SK-N-SH (cell line): ENCODE measurements around the gene MRPL10. TPM values are rescaled to one million over a fixed set of nuclear protein-coding genes. Genes with fewer than 3 reads are reported as not detected.
A peak's percentile ranks its signal among the peaks of the same experiment; 100 is the strongest.

Experiments used
- CTCF ChIA-PET: fragments of 300-600, 350-600 bp; formaldehyde crosslinking; extraction: SDS; loops from one replicate; lab custom pipeline; 2021; lab: Yijun Ruan, JAX
- POLR2A ChIA-PET: fragments of 350-600 bp; sonication (Branson Sonifier 250); formaldehyde crosslinking; extraction: SDS; loops from one replicate; lab custom pipeline; 2020; ENCODE audit warnings: antibody characterized with exemption, inconsistent platforms; lab: Yijun Ruan, JAX
- DNase-seq: peaks from one replicate; pipeline ENCODE4 v3.0.0; 2012
- H2AFZ ChIP-seq: fragments of 200-600 bp; sonication (generic); 2 replicates; pipeline ENCODE4 v1.8.1; 2016; ENCODE audit warnings: antibody characterized with exemption, mild to moderate bottlenecking, low read depth
- H3F3A ChIP-seq: fragments of 200-600 bp; sonication (generic); replicated peaks from 2 replicates; pipeline ENCODE3; 2016; ENCODE audit warnings: antibody characterized with exemption, mild to moderate bottlenecking; ENCODE audit not compliant: insufficient read depth
- H3K27ac ChIP-seq, 2 experiments: fragments of 200-500 bp in 1 of 2; fragments of 200-600 bp in 1 of 2; sonication (Bioruptor generic) in 1 of 2; sonication (generic), shearing (Covaris generic) in 1 of 2; 2 replicates each; pipeline versions ENCODE4 v1.5.1 to v1.6.1; 2014 to 2016; ENCODE audit warnings: low read depth in 2 of 2, inconsistent platforms in 1 of 2, low read length in 1 of 2, mild to moderate bottlenecking in 1 of 2, mixed read lengths in 1 of 2
- H3K27me3 ChIP-seq: fragments of 200-600 bp; sonication (generic), shearing (Covaris generic); 2 replicates; pipeline ENCODE4 v1.6.1; 2016; ENCODE audit warnings: mixed run types; ENCODE audit not compliant: insufficient read depth
- H3K36me3 ChIP-seq, 2 experiments: fragments of 200-500 bp in 1 of 2; fragments of 200-600 bp in 1 of 2; sonication (Bioruptor generic) in 1 of 2; sonication (generic) in 1 of 2; replicated peaks in 1 of 2; 2 replicates each; pipeline versions ENCODE3 to v1.5.1; 2014 to 2016; ENCODE audit warnings: low read length in 1 of 2, mild to moderate bottlenecking in 1 of 2; ENCODE audit not compliant: insufficient read depth in 2 of 2, control insufficient read depth in 1 of 2
- H3K4me1 ChIP-seq, 2 experiments: fragments of 200-500 bp in 1 of 2; fragments of 200-600 bp in 1 of 2; sonication (Bioruptor generic) in 1 of 2; sonication (generic), shearing (Covaris generic) in 1 of 2; 2 replicates each; pipeline versions ENCODE4 v1.5.1 to v1.6.1; 2014 to 2016; ENCODE audit warnings: low read depth in 1 of 2, low read length in 1 of 2, mixed run types in 1 of 2; ENCODE audit not compliant: insufficient read depth in 2 of 2, control insufficient read depth in 1 of 2
- H3K4me2 ChIP-seq: fragments of 200-600 bp; sonication (generic), shearing (Covaris generic); 2 replicates; pipeline ENCODE4 v1.6.1; 2017; ENCODE audit warnings: mixed run types
- H3K4me3 ChIP-seq, 2 experiments: fragments of 200-500 bp in 1 of 2; fragments of 200-600 bp in 1 of 2; sonication (Bioruptor generic) in 1 of 2; sonication (generic), shearing (Covaris generic) in 1 of 2; 2 replicates each; pipeline versions ENCODE4 v1.5.1 to v1.8.1; 2014 to 2016; ENCODE audit warnings: low read depth in 2 of 2, inconsistent platforms in 1 of 2, low read length in 1 of 2, mild to moderate bottlenecking in 1 of 2, mixed read lengths in 1 of 2, moderate library complexity in 1 of 2
- H3K79me2 ChIP-seq: fragments of 200-600 bp; sonication (generic); 2 replicates; pipeline ENCODE4 v1.8.1; 2017; ENCODE audit warnings: mild to moderate bottlenecking; ENCODE audit not compliant: insufficient read depth
- H3K9ac ChIP-seq: fragments of 200-600 bp; sonication (generic); 2 replicates; pipeline ENCODE4 v1.6.1; 2017; ENCODE audit warnings: mixed run types
- H3K9me2 ChIP-seq: fragments of 200-600 bp; sonication (generic); 2 replicates; pipeline ENCODE4 v1.6.1; 2017; ENCODE audit warnings: mixed run types
- H3K9me3 ChIP-seq: fragments of 200-600 bp; sonication (generic); 2 replicates; pipeline ENCODE4 v1.6.1; 2017; ENCODE audit warnings: mixed run types, mild to moderate bottlenecking, moderate library complexity
- H4K20me1 ChIP-seq: fragments of 200-600 bp; sonication (generic); 2 replicates; pipeline ENCODE4 v1.6.1; 2017; ENCODE audit warnings: mild to moderate bottlenecking, mixed run types; ENCODE audit not compliant: insufficient read depth
- CHD2 ChIP-seq: fragments of 150-350 bp; IDR thresholded peaks from 2 replicates; pipeline ENCODE4 v1.6.1; 2018; ENCODE audit warnings: low read length; ENCODE audit not compliant: partially characterized antibody
- EP300 ChIP-seq, 2 experiments: IDR thresholded peaks; 2 replicates each; pipeline versions ENCODE4 v1.4.0 to v1.6.1; 2012; ENCODE audit warnings: borderline replicate concordance in 1 of 2, low read depth in 1 of 2, low read length in 1 of 2
- EZH2phosphoT487 ChIP-seq: fragments of 200-600 bp; sonication (generic); IDR thresholded peaks from 2 replicates; pipeline ENCODE4 v1.6.1; 2017; ENCODE audit warnings: low read depth, mixed run types, mild to moderate bottlenecking, antibody characterized with exemption, moderate library complexity, borderline replicate concordance
- GABPA ChIP-seq: IDR thresholded peaks from 2 replicates; pipeline ENCODE4 v1.4.0; 2012; ENCODE audit warnings: low read depth, mild to moderate bottlenecking
- GATA2 ChIP-seq: sonication (generic); formaldehyde crosslinking; IDR thresholded peaks from 2 replicates; pipeline ENCODE4 v1.5.0; 2020; ENCODE audit warnings: mild to moderate bottlenecking, missing genetic modification reagents
- IRF3 ChIP-seq: fragments of 150-350 bp; IDR thresholded peaks from 2 replicates; pipeline ENCODE4 v1.6.1; 2016; ENCODE audit warnings: mild to moderate bottlenecking, low read depth, low read length
- MAX ChIP-seq: IDR thresholded peaks from 2 replicates; pipeline ENCODE4 v1.4.0; 2012; ENCODE audit warnings: low read depth
- MXI1 ChIP-seq: IDR thresholded peaks from 2 replicates; pipeline ENCODE4 v1.6.1; 2012; ENCODE audit warnings: mild to moderate bottlenecking, low read depth, low read length, improper control_type of control experiment
- NFIC ChIP-seq: IDR thresholded peaks from 2 replicates; pipeline ENCODE4 v1.4.0; 2012; ENCODE audit warnings: borderline replicate concordance
- NRF1 ChIP-seq: IDR thresholded peaks from 2 replicates; pipeline ENCODE4 v1.6.1; 2012; ENCODE audit warnings: low read depth, mild to moderate bottlenecking, low read length
- RXRA ChIP-seq: IDR thresholded peaks from 2 replicates; pipeline ENCODE4 v1.4.0; 2012; ENCODE audit warnings: low read depth, mild to moderate bottlenecking, borderline replicate concordance
- SMC3 ChIP-seq: IDR thresholded peaks from 2 replicates; pipeline ENCODE4 v1.6.1; 2012; ENCODE audit warnings: low read depth, low read length, improper control_type of control experiment
- TCF12 ChIP-seq: IDR thresholded peaks from 2 replicates; pipeline ENCODE4 v1.4.0; 2012
- TEAD4 ChIP-seq: IDR thresholded peaks from 2 replicates; pipeline ENCODE4 v1.4.0; 2012; ENCODE audit warnings: mild to moderate bottlenecking, borderline replicate concordance; ENCODE audit not compliant: insufficient read depth
- YY1 ChIP-seq: IDR thresholded peaks from 2 replicates; pipeline ENCODE4 v1.4.0; 2012; ENCODE audit warnings: low read depth, mild to moderate bottlenecking
- ZBTB33 ChIP-seq: IDR thresholded peaks from 2 replicates; pipeline ENCODE4 v1.4.0; 2012; ENCODE audit warnings: low read depth, borderline replicate concordance
- WGBS: methylation state at CpG from one replicate; pipeline ENCODE4 v1.1.6; 2017; ENCODE audit warnings: low lambda C conversion rate; 5-methylcytosine and 5-hydroxymethylcytosine counted together
- polyA plus RNA-seq, 3 experiments: library from polyadenylated mRNA; depleted of rRNA; stranded (reverse); fragments of >200 nt; gene quantifications; 2 replicates each; pipeline ENCODE4 v1.2.3, GENCODE V29; 2012
- TF ChIP-seq, protein P1 (sequence below): IDR thresholded peaks from 2 replicates; pipeline ENCODE4; 2012
- TF ChIP-seq, protein P2 (sequence below): IDR thresholded peaks from 2 replicates; pipeline ENCODE4 v1.6.1; 2012; ENCODE audit warnings: mild to moderate bottlenecking, low read depth, low read length, moderate library complexity
- TF ChIP-seq, protein P3 (sequence below): fragments of 200-600 bp; sonication (generic); IDR thresholded peaks from 2 replicates; pipeline ENCODE4 v1.6.1; 2017; ENCODE audit warnings: antibody characterized with exemption, mild to moderate bottlenecking, moderate library complexity
- TF ChIP-seq, protein P4 (sequence below): IDR thresholded peaks from 2 replicates; pipeline ENCODE4 v1.4.0; 2012; ENCODE audit warnings: low read depth, borderline replicate concordance

MRPL10 gene
- polyA plus RNA-seq, 1 of the 3 experiments (the other 2 are of a cell fraction): 136 TPM

GRCh38 chr17:47878203-47879027 lies 47.1 kb upstream of the MRPL10 start:
- no peak for DNase-seq
- H3K4me3 ChIP-seq: no peak overlapping the region
- no peaks in the 10 kb centered on the region for H4K20me1 ChIP-seq
- H3K9me3 ChIP-seq: no peaks in the 10 kb centered on the region
- H3K27ac ChIP-seq: no peak overlapping the region
- no peak overlapping the region for H3K9ac ChIP-seq
- H3K4me2 ChIP-seq: 0 out of 2 replicates have a peak overlapping the region, but pooled peaks have one; percentile 23
- peaks cover 5% of the 10 kb centered on the region for H3F3A ChIP-seq
- TF ChIP-seq YY1 (no peak), TCF12 (no peak), GATA2 (CRISPR knock-in tag) (no peak), IRF3 (no peak), TEAD4 (no peak), EP300 (IDR thresholded peaks at IDR 0.05; ENCODE audit: borderline replicate concordance in 1 of 2, low read depth in 1 of 2, low read length in 1 of 2) (no peak), GABPA (no peak), EZH2phosphoT487 (no peak), CHD2 (no peak), NFIC (no peak), NRF1 (no peak), SMC3 (no peak), MAX (no peak), RXRA (no peak), MXI1 (no peak), ZBTB33 (no peak)
- TF ChIP-seq, protein P1, sequence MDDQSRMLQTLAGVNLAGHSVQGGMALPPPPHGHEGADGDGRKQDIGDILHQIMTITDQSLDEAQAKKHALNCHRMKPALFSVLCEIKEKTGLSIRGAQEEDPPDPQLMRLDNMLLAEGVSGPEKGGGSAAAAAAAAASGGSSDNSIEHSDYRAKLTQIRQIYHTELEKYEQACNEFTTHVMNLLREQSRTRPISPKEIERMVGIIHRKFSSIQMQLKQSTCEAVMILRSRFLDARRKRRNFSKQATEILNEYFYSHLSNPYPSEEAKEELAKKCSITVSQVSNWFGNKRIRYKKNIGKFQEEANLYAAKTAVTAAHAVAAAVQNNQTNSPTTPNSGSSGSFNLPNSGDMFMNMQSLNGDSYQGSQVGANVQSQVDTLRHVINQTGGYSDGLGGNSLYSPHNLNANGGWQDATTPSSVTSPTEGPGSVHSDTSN: no peak
- TF ChIP-seq, protein P2, sequence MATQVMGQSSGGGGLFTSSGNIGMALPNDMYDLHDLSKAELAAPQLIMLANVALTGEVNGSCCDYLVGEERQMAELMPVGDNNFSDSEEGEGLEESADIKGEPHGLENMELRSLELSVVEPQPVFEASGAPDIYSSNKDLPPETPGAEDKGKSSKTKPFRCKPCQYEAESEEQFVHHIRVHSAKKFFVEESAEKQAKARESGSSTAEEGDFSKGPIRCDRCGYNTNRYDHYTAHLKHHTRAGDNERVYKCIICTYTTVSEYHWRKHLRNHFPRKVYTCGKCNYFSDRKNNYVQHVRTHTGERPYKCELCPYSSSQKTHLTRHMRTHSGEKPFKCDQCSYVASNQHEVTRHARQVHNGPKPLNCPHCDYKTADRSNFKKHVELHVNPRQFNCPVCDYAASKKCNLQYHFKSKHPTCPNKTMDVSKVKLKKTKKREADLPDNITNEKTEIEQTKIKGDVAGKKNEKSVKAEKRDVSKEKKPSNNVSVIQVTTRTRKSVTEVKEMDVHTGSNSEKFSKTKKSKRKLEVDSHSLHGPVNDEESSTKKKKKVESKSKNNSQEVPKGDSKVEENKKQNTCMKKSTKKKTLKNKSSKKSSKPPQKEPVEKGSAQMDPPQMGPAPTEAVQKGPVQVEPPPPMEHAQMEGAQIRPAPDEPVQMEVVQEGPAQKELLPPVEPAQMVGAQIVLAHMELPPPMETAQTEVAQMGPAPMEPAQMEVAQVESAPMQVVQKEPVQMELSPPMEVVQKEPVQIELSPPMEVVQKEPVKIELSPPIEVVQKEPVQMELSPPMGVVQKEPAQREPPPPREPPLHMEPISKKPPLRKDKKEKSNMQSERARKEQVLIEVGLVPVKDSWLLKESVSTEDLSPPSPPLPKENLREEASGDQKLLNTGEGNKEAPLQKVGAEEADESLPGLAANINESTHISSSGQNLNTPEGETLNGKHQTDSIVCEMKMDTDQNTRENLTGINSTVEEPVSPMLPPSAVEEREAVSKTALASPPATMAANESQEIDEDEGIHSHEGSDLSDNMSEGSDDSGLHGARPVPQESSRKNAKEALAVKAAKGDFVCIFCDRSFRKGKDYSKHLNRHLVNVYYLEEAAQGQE: no peak
- TF ChIP-seq, protein P3, sequence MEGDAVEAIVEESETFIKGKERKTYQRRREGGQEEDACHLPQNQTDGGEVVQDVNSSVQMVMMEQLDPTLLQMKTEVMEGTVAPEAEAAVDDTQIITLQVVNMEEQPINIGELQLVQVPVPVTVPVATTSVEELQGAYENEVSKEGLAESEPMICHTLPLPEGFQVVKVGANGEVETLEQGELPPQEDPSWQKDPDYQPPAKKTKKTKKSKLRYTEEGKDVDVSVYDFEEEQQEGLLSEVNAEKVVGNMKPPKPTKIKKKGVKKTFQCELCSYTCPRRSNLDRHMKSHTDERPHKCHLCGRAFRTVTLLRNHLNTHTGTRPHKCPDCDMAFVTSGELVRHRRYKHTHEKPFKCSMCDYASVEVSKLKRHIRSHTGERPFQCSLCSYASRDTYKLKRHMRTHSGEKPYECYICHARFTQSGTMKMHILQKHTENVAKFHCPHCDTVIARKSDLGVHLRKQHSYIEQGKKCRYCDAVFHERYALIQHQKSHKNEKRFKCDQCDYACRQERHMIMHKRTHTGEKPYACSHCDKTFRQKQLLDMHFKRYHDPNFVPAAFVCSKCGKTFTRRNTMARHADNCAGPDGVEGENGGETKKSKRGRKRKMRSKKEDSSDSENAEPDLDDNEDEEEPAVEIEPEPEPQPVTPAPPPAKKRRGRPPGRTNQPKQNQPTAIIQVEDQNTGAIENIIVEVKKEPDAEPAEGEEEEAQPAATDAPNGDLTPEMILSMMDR: no peak
- TF ChIP-seq, protein P4, sequence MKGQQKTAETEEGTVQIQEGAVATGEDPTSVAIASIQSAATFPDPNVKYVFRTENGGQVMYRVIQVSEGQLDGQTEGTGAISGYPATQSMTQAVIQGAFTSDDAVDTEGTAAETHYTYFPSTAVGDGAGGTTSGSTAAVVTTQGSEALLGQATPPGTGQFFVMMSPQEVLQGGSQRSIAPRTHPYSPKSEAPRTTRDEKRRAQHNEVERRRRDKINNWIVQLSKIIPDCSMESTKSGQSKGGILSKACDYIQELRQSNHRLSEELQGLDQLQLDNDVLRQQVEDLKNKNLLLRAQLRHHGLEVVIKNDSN: no peak
- no peaks in the 10 kb centered on the region for H3K9me2 ChIP-seq
- ChIA-PET POLR2A (no interaction called here), CTCF (interaction anchor here (5.1 to 19.9 kb wide), 2 partner anchors 13 to 29 kb away, joined by 51 to 1447 read pairs; partner anchors contain the start of genes SCRN2 and SP6)
- H3K4me1 ChIP-seq: peaks cover 0 to 8% of the 10 kb centered on the region in 2 experiments; a peak in 1 of 4 replicates
- H3K79me2 ChIP-seq: no peaks in the 10 kb centered on the region
- H3K27me3 ChIP-seq: peaks cover 40% of the 10 kb centered on the region; the same call in 1 of the 2 replicates
- no peak overlapping the region for H2AFZ ChIP-seq
- no peaks in the 10 kb centered on the region for H3K36me3 ChIP-seq
- WGBS: 41% methylated on average over 10 of the region's 10 CpGs
